Stimulated activated memory B cell treated with anti-CD40 and anti-IgM and Interleukin-4, amounts not matched to agents 10 μg/mL and 1 μg/mL and 100 μg/mL, for 72 hours (primary cell): ENCODE results near the gene ERCC2.
A peak's percentile ranks its signal among the peaks of the same experiment; 100 is the strongest.
"Not testable (repeated sequence)": the region's sequence is repeated elsewhere in the genome, so short reads cannot be mapped to it uniquely, and the experiment has no call there.

ENCODE experiments used
- ATAC-seq: fragments of 150-1000 bp; cut with Tn5 transposase; 2 replicates; pipeline ENCODE4 v1.10.0; 2021
- H3K27ac Mint-ChIP-seq: one replicate; pipeline ENCODE4 v1.8.0; 2022; ENCODE audit warnings: mild to moderate bottlenecking, mixed read lengths
- H3K27me3 Mint-ChIP-seq: one replicate; pipeline ENCODE4 v1.8.0; 2022; ENCODE audit warnings: mixed read lengths
- H3K36me3 Mint-ChIP-seq: one replicate; pipeline ENCODE4 v1.8.0; 2022; ENCODE audit warnings: mixed read lengths
- H3K4me1 Mint-ChIP-seq: one replicate; pipeline ENCODE4 v1.8.0; 2022; ENCODE audit warnings: mixed read lengths
- H3K4me3 Mint-ChIP-seq: one replicate; pipeline ENCODE4 v1.8.0; 2022; ENCODE audit warnings: mild to moderate bottlenecking, moderate library complexity, mixed read lengths
- H3K9me3 Mint-ChIP-seq: one replicate; pipeline ENCODE4 v1.8.0; 2022; ENCODE audit warnings: mixed read lengths

ERCC2 gene

DNA sequence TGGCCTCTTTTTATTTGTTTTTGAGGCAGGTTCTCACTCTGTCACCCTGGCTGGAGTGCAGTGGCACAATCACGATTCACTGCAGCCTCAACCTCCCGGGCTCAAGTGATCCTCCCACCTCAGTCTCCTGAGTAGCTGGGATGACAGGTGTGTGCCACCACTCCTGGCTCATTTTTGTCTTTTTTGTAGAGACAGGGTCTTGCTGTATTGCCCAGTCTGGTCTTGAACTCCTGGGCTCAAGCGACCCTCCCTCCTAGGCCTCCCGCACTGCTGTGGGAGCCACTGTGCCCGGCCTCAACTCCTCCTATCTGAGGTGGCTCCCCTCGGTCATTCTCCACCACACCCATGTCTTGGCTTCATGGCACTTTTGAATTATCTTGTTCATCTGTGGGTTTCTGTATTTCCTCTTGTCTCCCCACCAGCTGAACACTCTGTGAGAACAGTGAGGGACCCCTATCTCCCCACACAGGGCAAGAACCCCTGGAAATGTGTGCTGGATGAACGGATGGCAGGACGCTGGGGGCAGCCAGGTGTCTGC, 55.6 kb downstream of the ERCC2 start:
- Mint-ChIP-seq H3K4me3 (no peak overlapping the region), H3K27me3 (peaks cover 73% of the 10 kb centered on the region), H3K9me3 (no peaks in the 10 kb centered on the region), H3K4me1 (no peaks in the 10 kb centered on the region), H3K27ac (no peak overlapping the region), H3K36me3 (no peaks in the 10 kb centered on the region)
- no peak for ATAC-seq

DNA sequence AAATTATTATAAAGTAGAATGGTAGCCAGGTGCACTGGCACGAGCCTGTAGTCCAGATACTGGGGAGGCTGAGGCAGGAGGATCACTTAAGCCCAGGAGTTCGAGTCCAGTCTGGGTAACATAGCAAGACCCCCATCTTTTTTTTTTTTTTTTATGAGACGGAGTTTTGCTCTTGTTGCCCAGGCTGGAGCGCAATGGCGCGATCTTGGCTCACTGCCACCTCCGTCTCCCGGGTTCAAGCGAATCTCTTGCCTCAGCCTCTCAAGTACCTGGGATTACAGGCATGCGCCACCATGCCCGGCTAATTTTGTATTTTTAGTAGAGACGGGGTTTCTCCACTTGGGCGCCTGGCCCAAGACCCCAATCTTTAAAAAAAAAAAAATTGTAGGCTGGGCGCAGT, 58.1 kb downstream of the ERCC2 start:
- H3K9me3 Mint-ChIP-seq, H3K4me1 Mint-ChIP-seq: not testable (repeated sequence)

DNA sequence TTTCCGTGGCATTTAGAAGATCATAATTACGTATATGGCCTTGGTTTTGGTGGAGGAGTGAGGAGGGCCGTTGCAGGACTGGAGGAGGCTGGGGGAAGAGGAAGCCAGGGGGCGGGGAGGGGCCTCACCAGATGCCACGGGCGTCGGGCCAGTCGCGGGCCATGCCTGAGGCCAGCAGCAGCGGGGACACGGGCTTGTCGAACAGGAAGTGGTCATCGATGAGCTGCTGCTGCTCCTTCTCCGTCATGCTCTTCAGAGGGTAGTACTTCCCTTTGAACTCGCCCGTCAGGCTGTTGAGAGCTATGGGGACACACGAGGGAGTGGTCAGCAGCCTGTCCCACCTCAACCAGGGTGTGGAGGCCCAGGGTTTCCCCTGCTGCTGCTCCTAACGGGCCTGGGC, 58.8 kb downstream of the ERCC2 start:
- ATAC-seq, result no peak
- Mint-ChIP-seq H3K27me3 (peaks cover 52% of the 10 kb centered on the region), H3K27ac (no peak overlapping the region), H3K9me3 (peaks cover 2% of the 10 kb centered on the region), H3K36me3 (no peaks in the 10 kb centered on the region), H3K4me3 (no peak overlapping the region), H3K4me1 (no peaks in the 10 kb centered on the region)

More for the DNA sequence above, 58.1 kb downstream of the ERCC2 start:
- H3K27ac Mint-ChIP-seq, H3K36me3 Mint-ChIP-seq, ATAC-seq, H3K4me3 Mint-ChIP-seq: not testable (repeated sequence)
- peaks cover 59% of the 10 kb centered on the region for H3K27me3 Mint-ChIP-seq

DNA sequence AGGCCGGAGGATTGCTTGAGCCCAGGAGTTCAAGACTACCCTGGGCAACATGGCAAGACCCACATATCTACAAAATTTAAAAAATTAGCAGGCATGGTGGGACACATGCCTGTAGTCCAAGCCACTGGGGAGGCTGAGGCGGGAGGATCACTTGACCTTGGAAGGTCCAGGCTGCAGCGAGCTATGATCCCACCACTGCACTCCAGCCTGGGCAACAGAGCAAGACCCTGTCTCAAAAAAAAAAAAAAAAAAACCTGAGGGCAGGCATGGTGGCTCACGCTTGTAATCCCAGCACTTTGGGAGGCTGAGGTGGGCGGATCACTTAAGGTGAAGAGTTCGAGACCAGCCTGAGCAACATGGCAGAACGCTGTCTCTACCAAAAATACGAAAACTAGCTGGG, 61.1 kb downstream of the ERCC2 start:
- not testable (repeated sequence) for H3K36me3 Mint-ChIP-seq

DNA sequence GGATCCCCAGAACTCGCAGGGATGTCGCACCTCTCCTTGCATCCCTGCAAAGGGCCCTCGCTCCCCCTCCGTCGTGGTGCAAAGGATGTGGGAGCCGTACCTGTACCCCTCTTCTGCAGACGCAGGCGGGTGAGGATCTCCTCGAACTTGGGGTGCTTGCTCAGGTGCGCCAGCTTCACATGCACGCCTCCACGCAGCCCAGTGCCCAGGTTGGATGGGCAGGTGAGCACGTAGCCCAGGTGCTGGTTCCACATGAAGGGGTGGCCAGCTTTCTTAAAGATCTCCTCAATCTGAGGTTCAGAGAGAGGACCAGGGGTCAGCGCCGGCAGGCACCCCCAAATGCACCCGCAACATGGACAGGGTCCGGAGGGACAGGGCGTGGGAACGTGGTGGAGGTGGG, 63.0 kb downstream of the ERCC2 start:
- peaks cover 14% of the 10 kb centered on the region for H3K27me3 Mint-ChIP-seq
- peaks cover 6% of the 10 kb centered on the region for H3K36me3 Mint-ChIP-seq
- peaks cover 8% of the 10 kb centered on the region for H3K4me1 Mint-ChIP-seq
- no peak overlapping the region for H3K4me3 Mint-ChIP-seq
- H3K27ac Mint-ChIP-seq, result no peak overlapping the region
- ATAC-seq, result no peak
- H3K9me3 Mint-ChIP-seq, result peaks cover 6% of the 10 kb centered on the region

More for the DNA sequence above, 61.1 kb downstream of the ERCC2 start:
- H3K27ac Mint-ChIP-seq, H3K9me3 Mint-ChIP-seq, H3K4me3 Mint-ChIP-seq, H3K4me1 Mint-ChIP-seq, ATAC-seq: not testable (repeated sequence)
- H3K27me3 Mint-ChIP-seq, result peaks cover 29% of the 10 kb centered on the region

DNA sequence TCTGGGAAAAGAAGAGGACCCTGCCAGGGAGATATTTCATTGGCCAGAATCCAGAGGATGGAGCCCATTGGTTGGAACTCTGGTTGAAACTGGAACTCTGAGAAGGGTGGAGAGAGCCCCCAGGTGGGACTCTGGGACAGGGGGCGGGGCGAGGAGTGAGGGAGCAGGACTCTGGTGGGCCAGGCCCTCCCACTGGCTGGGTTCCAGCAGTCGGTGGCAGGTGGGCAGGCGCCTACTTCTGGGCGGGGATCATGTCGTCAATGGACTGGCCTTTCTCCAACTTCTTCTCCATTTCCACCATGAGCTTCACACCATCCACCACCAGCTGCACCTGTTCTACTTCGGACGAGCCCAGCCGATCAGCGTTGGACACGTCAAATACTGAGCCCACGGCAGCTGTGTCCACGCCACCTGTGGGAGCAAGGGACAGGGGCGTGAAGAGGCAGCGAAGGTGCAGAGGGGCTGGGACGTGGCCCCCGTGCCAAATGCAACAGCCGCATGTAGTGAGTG, 63.8 kb downstream of the ERCC2 start:
- Mint-ChIP-seq H3K4me3 (no peak overlapping the region), H3K27me3 (peaks cover 6% of the 10 kb centered on the region), H3K27ac (no peak overlapping the region), H3K36me3 (peaks cover 13% of the 10 kb centered on the region), H3K4me1 (peaks cover 8% of the 10 kb centered on the region), H3K9me3 (peaks cover 6% of the 10 kb centered on the region)
- no peak for ATAC-seq

DNA sequence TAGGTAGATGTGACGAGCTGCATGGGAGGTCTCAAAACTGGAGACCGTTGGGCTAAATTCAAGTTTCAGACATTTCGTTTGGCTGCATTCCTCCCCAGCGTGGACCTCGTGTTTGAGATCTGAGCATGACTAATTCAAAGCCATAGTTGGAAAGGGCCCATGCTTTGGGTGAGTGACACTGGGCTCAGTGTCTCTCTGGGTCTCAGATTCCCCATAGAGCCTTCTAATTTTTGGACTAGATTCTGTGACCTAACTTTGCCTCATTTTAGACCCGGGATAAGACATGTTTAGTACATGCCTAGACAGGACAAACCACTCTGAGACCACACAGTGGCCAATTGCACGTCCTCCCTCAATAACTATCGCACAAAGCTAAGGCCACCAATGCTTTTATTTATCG, 64.3 kb downstream of the ERCC2 start:
- Mint-ChIP-seq H3K4me1 (peaks cover 8% of the 10 kb centered on the region), H3K4me3 (no peak overlapping the region), H3K9me3 (peaks cover 6% of the 10 kb centered on the region), H3K27me3 (peaks cover 1% of the 10 kb centered on the region), H3K27ac (no peak overlapping the region), H3K36me3 (peaks cover 13% of the 10 kb centered on the region)
- ATAC-seq, result no peak

DNA sequence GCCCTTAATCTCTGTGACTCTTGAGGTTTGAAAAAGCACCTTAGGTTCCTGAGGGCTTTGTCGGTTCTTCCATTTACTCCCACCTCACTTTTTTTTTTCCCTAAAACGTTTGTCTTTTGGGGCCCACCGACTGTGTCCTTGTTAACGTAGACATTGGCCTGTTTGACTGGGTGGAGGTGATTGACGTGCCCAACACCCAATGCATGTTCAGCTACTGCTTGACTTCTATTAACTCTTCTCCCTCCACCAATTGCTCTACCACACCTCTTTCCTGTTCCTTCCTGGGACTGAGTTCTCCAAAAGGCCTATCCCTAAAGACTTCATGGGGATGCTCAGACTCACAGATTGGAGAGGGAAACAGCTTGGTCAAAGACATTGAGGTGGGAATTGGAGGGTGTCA, 65.0 kb downstream of the ERCC2 start:
- no peak overlapping the region for H3K27ac Mint-ChIP-seq
- H3K4me3 Mint-ChIP-seq, result no peak overlapping the region
- H3K36me3 Mint-ChIP-seq, result peaks cover 14% of the 10 kb centered on the region
- peaks cover 6% of the 10 kb centered on the region for H3K9me3 Mint-ChIP-seq
- ATAC-seq, result no peak
- H3K27me3 Mint-ChIP-seq, result no peaks in the 10 kb centered on the region
- peaks cover 8% of the 10 kb centered on the region for H3K4me1 Mint-ChIP-seq

DNA sequence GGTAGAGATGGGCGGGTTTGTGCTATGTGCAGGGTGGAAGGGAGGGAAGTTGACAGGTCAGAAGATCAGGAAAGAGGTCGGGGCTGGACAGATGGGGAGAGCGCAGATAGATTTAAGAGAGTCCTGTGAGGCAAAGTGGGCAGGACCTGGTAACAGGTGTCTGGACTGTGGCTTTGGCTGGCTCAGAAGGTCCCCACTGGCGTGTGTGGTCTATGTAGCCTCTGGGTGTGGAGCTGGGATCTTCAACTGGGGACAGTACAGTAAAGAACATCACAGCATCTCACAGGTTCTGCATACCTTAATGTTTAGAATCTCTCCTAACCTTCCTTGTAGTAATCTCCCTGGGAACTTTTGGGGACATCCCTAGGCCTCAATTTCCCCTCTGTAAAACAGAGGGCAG, 65.4 kb downstream of the ERCC2 start:
- Mint-ChIP-seq H3K4me1 (peaks cover 8% of the 10 kb centered on the region), H3K4me3 (no peak overlapping the region), H3K36me3 (peaks cover 18% of the 10 kb centered on the region), H3K27ac (no peak overlapping the region), H3K27me3 (no peaks in the 10 kb centered on the region), H3K9me3 (peaks cover 6% of the 10 kb centered on the region)
- ATAC-seq, result peak; percentile 13

DNA sequence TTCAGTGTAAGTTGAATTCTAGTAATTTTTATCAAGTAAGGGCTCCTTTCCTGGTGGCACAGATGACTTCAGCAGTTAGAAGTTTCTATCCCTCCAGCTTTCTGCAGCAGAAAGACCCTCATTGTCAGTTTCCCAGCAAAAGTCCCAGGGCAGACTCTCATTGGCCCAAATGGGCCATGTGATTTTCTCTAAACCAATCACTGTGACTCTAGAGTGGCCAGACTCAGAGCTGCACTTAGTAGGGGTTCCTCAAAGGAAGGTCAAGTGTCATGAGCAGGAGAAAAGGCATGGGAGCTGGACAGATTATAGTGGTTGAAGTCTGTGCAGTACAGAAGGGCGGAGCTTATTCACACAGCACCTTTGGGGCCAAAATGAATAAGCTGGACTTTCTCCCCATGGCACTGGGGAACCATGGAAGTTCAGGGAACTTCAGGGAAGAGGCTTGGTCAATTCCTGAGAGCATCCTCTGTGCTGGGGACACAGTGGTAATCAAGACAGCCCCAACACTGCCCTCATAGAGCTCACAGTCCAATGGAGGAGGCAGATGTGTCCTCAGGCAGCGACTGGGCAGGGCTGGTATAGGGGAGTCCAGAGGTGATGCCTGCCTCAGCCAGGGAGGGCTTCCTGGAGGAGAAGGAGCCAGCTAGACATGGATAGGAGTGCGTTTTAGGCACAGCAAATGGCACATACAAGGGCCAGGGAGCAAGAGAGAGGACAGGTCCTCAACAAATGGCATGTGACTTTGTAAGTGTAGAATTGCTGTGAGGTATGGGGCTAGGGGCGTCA, 66.0 kb downstream of the ERCC2 start:
- Mint-ChIP-seq H3K36me3 (peaks cover 25% of the 10 kb centered on the region), H3K9me3 (peaks cover 6% of the 10 kb centered on the region), H3K27ac (no peak overlapping the region), H3K4me3 (no peak overlapping the region), H3K4me1 (peaks cover 8% of the 10 kb centered on the region), H3K27me3 (no peaks in the 10 kb centered on the region)
- no peak for ATAC-seq

DNA sequence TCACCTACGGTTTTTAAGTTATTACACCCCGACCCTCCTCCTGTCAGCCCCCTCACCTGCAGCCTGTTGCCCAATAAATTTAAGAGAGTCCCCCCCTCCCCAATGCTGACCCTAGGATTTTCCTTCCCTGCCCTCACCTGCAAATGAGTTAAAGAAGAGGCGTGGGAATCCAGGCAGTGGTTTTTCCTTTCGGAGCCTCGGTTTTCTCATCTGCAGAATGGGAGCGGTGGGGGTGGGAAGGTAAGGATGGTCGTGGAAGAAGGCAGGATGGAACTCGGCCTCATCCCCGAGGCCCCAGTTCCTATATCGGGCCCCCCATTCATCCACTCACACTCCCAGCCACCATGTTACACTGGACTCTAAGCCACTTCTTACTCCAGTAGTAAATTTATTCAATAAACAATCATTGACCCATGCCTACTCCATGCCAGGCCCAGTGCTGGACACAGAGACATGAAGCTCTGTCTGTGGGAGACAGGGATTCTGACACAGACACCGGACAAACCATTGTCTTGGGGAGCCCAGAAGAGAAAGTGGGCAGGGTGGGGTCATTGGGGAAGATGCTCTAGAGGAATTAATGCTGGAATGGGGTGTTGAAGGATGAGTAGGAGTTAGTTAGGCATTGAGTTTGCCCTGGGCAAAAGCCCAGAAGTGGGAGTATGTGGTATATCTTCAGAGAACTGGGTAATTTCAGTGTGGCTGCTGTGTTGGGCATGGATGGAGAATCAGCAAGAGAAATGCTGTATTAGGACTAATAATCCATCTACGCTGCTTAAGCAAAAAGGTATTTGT, 66.9 kb downstream of the ERCC2 start:
- no peak overlapping the region for H3K27ac Mint-ChIP-seq
- no peaks in the 10 kb centered on the region for H3K27me3 Mint-ChIP-seq
- peaks cover 8% of the 10 kb centered on the region for H3K4me1 Mint-ChIP-seq
- no peak for ATAC-seq
- peaks cover 6% of the 10 kb centered on the region for H3K9me3 Mint-ChIP-seq
- no peak overlapping the region for H3K4me3 Mint-ChIP-seq
- H3K36me3 Mint-ChIP-seq, result peaks cover 33% of the 10 kb centered on the region

DNA sequence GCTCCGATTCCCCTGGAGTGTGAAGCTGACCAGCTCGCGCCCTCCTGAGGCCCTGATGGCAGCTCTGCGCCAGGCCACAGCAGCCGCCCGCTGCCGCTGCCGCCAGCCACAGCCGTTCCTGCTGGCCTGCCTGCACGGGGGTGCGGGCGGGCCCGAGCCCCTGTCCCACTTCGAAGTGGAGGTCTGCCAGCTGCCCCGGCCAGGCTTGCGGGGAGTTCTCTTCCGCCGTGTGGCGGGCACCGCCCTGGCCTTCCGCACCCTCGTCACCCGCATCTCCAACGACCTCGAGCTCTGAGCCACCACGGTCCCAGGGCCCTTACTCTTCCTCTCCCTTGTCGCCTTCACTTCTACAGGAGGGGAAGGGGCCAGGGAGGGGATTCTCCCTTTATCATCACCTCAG, 68.0 kb downstream of the ERCC2 start:
- Mint-ChIP-seq H3K4me3 (no peak overlapping the region), H3K27me3 (no peaks in the 10 kb centered on the region), H3K4me1 (peaks cover 8% of the 10 kb centered on the region), H3K36me3 (peaks cover 41% of the 10 kb centered on the region), H3K27ac (no peak overlapping the region), H3K9me3 (peaks cover 4% of the 10 kb centered on the region)
- no peak for ATAC-seq
